ENCODE results near the gene HEG1. TPM values are rescaled to one million over a fixed set of nuclear protein-coding genes. Genes with fewer than 3 reads are reported as not detected.

Gene HEG1
- total RNA-seq, 2 experiments from 2014 or later = 20.7 to 21.4 TPM

DNA sequence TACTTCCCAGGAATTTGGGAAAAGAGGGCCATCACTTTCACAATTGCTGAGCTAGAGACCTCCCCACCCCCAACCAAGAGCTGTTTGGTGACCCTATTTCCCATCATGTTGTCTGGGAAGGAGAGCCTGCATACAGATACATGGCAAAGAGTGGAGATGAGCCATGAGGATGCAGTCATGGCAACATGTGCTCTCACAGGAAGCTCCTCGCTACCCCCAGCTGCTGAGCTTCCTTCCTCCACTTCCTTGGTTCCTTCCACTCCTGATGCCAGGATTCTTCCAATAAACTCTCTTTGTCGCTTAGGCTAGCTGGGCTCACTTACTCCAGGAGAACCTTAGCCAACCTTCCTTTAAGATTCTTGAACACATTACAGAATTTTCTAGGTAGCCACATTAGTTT is 72.9 kb downstream of the HEG1 start:
- peaks cover 6% of the 10 kb centered on the region for H3K36me3 Mint-ChIP-seq
- H3K27me3 Mint-ChIP-seq = no peaks in the 10 kb centered on the region
- H3K4me3 Mint-ChIP-seq = no peak overlapping the region
- H3K9me3 Mint-ChIP-seq = no peaks in the 10 kb centered on the region
- H3K27ac Mint-ChIP-seq = no peak overlapping the region
- H3K4me1 Mint-ChIP-seq = no peaks in the 10 kb centered on the region
- DNase-seq = no peak

GRCh38 chr3:124981472-124981871 is 74.3 kb downstream of the HEG1 start:
- Mint-ChIP-seq H3K36me3 (peaks cover 18% of the 10 kb centered on the region), H3K9me3 (no peaks in the 10 kb centered on the region), H3K27ac (no peak overlapping the region), H3K4me3 (no peak overlapping the region), H3K27me3 (no peaks in the 10 kb centered on the region), H3K4me1 (no peaks in the 10 kb centered on the region)
- DNase-seq = no peak

DNA sequence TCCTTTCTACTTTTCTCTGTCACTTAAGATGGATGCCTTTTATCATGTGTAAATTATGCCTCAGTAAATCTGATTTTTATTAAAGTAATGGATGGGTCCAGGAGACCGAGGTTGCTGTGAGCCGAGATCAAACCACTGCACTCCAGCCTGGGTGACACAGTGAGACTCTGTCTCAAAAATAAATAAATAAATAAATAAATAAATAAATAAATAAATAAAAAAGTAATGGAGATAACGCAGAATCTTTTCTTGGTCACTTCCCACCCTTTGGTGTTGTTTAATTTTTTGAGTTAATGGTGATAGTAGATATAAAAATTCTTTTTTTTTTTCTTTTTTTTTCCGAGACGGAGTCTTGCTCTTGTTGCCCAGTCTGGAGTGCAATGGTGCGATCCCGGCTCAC is 77.2 kb downstream of the HEG1 start:
- Mint-ChIP-seq H3K27me3 (no peaks in the 10 kb centered on the region), H3K27ac (no peak overlapping the region), H3K36me3 (peaks cover 17% of the 10 kb centered on the region), H3K4me1 (no peaks in the 10 kb centered on the region), H3K4me3 (no peak overlapping the region), H3K9me3 (no peaks in the 10 kb centered on the region)
- no peak for DNase-seq

GRCh38 chr3:124976383-124976782 is 79.4 kb downstream of the HEG1 start:
- DNase-seq = no peak
- Mint-ChIP-seq H3K27ac (no peak overlapping the region), H3K9me3 (no peaks in the 10 kb centered on the region), H3K4me1 (peaks cover 2% of the 10 kb centered on the region), H3K4me3 (no peak overlapping the region), H3K27me3 (no peaks in the 10 kb centered on the region), H3K36me3 (peaks cover 21% of the 10 kb centered on the region)

DNA sequence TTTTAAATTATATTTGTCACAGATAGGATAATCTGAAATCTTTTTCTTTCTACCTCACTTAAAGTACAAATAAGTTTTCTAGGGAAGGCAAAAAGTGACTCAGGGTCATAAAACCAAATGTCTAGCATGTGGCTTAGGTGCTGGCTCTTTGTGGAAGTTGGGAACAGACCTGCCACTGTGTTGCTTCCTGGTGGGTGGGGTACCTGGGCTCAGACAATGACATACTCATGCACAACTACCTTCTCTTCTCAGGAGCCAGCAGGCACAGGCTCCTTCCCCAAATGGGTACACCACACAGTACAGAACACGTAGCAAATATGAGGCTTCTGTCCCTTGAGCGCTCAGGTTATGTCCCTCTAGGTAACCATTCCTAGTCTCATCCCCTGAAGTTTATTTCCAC is 81.1 kb downstream of the HEG1 start:
- Mint-ChIP-seq H3K4me1 (peaks cover 2% of the 10 kb centered on the region), H3K36me3 (peaks cover 26% of the 10 kb centered on the region), H3K9me3 (no peaks in the 10 kb centered on the region), H3K27ac (no peak overlapping the region), H3K27me3 (no peaks in the 10 kb centered on the region), H3K4me3 (no peak overlapping the region)
- no peak for DNase-seq

DNA sequence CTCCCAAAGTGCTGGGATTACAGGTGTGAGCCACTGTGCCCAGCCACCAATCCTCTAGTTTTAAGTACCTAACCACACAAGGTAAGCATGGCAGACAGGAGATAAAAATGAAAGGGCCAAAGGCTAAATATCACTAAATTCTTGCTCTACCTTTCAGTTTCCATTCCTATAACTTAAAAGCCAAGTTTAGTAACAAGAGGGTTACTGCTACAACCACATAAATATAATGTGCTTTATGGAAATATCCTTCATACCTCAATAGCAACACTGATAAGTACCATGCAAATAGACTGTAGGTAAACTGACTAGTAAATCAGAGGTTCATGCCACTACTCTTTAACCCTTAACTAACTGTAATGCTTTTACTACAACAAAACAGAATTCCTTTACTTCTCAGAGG is 82.5 kb downstream of the HEG1 start:
- Mint-ChIP-seq H3K9me3 (no peaks in the 10 kb centered on the region), H3K4me1 (peaks cover 3% of the 10 kb centered on the region), H3K27ac (no peak overlapping the region)

GRCh38 chr3:124972457-124972856 is 83.3 kb downstream of the HEG1 start:
- no peak overlapping the region for H3K27ac Mint-ChIP-seq
- peaks cover 23% of the 10 kb centered on the region for H3K36me3 Mint-ChIP-seq

More for the DNA sequence above, 82.5 kb downstream of the HEG1 start:
- Mint-ChIP-seq H3K4me3 (no peak overlapping the region), H3K27me3 (no peaks in the 10 kb centered on the region), H3K36me3 (peaks cover 26% of the 10 kb centered on the region)
- DNase-seq = no peak

DNA sequence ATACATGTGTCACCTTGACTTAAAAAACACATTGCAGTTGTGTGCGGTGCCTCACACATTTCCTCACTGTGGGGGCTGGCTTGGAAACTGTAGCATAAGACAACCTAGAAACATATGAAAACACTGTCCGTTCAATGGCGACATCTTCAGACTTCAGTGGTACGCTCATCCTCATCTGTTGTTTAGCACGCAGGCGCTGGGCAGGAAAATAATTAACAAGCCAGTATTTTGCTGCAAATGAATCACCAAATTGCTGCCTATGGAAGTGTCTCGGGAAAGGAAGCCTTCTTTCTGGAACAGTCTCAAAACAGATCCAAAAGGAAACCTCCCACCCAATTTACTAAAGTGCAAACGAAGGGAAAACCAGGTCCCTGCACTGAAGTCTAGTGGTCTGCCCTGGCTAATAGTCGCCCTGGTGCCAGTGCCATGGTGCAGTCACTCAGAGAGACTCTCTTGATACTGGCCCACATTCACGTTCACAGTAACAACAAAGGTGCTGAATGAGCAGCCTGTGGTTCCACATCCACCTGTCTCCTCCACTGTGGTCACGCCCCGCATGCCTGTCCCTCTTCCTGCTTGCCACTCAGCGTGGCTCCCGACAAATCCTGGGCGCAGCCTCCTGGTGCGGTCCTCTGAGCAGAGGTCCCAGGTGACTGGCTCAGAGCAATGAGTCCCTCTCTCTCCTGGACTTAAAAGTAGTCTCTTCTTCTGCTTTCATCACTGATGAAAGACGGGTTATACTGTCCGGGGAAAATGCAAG is 85.7 kb downstream of the HEG1 start:
- Mint-ChIP-seq H3K4me3 (no peak overlapping the region), H3K4me1 (peaks cover 3% of the 10 kb centered on the region), H3K9me3 (no peaks in the 10 kb centered on the region), H3K27ac (no peak overlapping the region), H3K36me3 (peaks cover 13% of the 10 kb centered on the region), H3K27me3 (no peaks in the 10 kb centered on the region)
- no peak for DNase-seq

More at GRCh38 chr3:124972457-124972856, 83.3 kb downstream of the HEG1 start:
- DNase-seq = no peak
- peaks cover 3% of the 10 kb centered on the region for H3K4me1 Mint-ChIP-seq
- no peaks in the 10 kb centered on the region for H3K27me3 Mint-ChIP-seq
- no peak overlapping the region for H3K4me3 Mint-ChIP-seq
- H3K9me3 Mint-ChIP-seq = no peaks in the 10 kb centered on the region

DNA sequence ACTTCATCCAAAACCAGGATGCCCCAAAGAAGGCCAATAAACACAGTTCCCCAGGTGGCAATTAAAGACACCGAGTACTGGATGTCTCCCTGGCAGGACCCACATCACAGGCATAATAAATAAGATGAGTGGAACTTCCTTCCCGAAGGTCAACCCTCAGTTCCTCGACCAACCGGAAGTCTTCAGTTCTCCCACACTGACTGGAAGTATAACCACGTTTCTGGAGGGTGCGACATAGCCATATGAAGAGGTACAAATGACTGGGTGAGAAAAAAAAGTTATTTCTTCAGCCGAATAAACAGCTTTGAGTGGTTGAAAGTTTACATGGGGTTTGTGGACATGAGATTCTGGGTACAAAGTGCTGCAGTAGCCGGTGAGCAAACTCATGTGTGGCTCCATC is 86.6 kb downstream of the HEG1 start:
- H3K27ac Mint-ChIP-seq = no peak overlapping the region
- no peaks in the 10 kb centered on the region for H3K9me3 Mint-ChIP-seq
- no peak overlapping the region for H3K4me3 Mint-ChIP-seq
- no peaks in the 10 kb centered on the region for H3K27me3 Mint-ChIP-seq
- H3K4me1 Mint-ChIP-seq = peaks cover 7% of the 10 kb centered on the region
- DNase-seq = no peak
- H3K36me3 Mint-ChIP-seq = peaks cover 13% of the 10 kb centered on the region

- Mint-ChIP-seq H3K9me3 (no peaks in the 10 kb centered on the region), H3K4me3 (no peak overlapping the region), H3K4me1 (peaks cover 7% of the 10 kb centered on the region), H3K27me3 (no peaks in the 10 kb centered on the region), H3K27ac (no peak overlapping the region), H3K36me3 (peaks cover 8% of the 10 kb centered on the region)
- no peak for DNase-seq
Measured at GRCh38 chr3:124967964-124968363, 87.8 kb downstream of the HEG1 start.

DNA sequence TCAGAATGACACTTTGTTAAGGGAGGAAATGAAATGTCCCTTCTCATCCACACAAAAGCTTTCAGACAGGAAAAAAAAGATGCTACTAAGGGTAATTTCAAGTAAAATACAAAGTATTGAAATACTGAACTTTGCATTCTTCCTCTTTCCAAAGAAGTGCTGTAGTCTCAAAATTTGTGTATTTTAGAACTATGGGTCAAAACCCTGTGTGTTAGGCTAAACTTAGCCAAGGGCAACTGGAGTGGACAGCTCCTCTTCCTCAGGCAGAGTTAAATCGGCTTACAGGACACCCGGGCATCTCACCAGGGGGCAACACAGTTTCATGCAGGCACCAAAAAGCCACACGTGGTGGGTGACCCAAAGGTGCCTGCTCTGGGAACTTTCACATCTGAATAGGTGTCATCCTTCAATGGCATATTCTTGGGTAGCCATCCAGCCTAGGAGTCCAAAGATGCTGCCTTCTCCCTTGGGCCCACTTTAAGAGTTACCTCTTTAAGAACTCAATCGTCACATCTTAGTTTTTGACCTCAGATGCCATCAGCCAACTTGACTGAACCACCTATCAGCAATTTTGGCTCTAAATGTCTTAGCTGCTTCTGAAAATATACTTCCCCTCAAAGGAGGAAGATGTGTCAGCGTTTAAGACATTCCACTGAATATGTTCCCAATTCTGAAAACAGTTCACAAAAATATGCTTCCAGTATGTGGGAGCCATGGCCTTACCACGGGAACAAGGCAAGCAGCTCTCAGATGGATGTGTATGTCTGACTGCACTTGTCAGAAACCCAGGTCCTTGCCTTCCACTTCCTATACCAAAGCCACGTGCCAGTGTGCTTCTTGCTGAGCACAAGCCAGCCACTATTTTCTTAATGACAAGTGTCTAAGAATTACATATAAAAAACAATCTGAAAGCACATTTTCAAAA is 89.0 kb downstream of the HEG1 start:
- peaks cover 4% of the 10 kb centered on the region for H3K27me3 Mint-ChIP-seq
- no peak for DNase-seq
- H3K9me3 Mint-ChIP-seq = no peaks in the 10 kb centered on the region
- H3K4me3 Mint-ChIP-seq = no peak overlapping the region
- H3K36me3 Mint-ChIP-seq = peaks cover 7% of the 10 kb centered on the region
- no peak overlapping the region for H3K27ac Mint-ChIP-seq
- peaks cover 7% of the 10 kb centered on the region for H3K4me1 Mint-ChIP-seq

GRCh38 chr3:124965413-124965812 is 90.4 kb downstream of the HEG1 start:
- H3K9me3 Mint-ChIP-seq = no peaks in the 10 kb centered on the region
- H3K36me3 Mint-ChIP-seq = peaks cover 6% of the 10 kb centered on the region
- H3K27me3 Mint-ChIP-seq = peaks cover 4% of the 10 kb centered on the region
- H3K27ac Mint-ChIP-seq = no peak overlapping the region
- peaks cover 7% of the 10 kb centered on the region for H3K4me1 Mint-ChIP-seq
- H3K4me3 Mint-ChIP-seq = no peak overlapping the region
- no peak for DNase-seq

DNA sequence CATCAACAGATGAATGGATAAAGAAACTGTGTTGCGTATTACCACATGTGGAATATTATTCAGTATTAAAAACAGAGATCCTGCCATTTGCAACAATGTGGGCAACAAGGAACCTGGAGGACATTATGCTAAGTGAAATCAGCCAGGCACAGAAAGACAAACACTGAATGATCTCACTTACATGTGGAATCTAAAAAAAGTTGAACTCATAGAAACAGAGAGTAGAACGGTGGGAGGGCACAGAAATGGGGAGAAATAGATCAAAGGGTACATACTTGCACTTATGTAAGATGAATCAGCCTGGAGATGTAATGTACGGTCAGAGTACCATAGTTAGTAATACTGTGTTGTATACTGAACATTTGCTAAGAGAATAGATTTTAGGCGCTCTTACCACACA is 91.4 kb downstream of the HEG1 start:
- no peak for DNase-seq
- Mint-ChIP-seq H3K4me1 (peaks cover 7% of the 10 kb centered on the region), H3K9me3 (no peaks in the 10 kb centered on the region), H3K4me3 (no peak overlapping the region), H3K27ac (peak overlapping the region; percentile 10), H3K27me3 (peaks cover 4% of the 10 kb centered on the region), H3K36me3 (no peaks in the 10 kb centered on the region)

DNA sequence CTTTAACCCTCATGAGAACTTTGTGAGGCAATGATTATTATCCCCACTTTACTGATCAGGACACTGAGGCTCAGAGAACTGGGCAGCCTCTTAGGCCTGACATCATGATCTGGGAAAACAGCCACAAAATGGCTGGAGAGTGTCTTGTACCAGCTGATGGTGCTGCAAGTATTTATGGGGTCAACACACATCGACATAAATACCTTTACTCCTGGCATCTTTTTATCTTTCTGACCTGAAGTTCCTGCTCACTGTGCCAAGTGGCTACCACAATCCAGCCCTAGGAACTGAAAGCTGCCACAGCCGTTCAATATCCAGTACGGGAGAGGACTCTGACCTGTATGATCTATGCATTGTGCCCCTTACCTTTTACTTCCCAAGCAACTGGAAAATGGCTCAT is 92.0 kb downstream of the HEG1 start:
- no peak overlapping the region for H3K27ac Mint-ChIP-seq
- H3K9me3 Mint-ChIP-seq = no peaks in the 10 kb centered on the region
- H3K4me1 Mint-ChIP-seq = peaks cover 6% of the 10 kb centered on the region
- DNase-seq = no peak
- H3K27me3 Mint-ChIP-seq = peaks cover 4% of the 10 kb centered on the region
- no peaks in the 10 kb centered on the region for H3K36me3 Mint-ChIP-seq
- H3K4me3 Mint-ChIP-seq = no peak overlapping the region

DNA sequence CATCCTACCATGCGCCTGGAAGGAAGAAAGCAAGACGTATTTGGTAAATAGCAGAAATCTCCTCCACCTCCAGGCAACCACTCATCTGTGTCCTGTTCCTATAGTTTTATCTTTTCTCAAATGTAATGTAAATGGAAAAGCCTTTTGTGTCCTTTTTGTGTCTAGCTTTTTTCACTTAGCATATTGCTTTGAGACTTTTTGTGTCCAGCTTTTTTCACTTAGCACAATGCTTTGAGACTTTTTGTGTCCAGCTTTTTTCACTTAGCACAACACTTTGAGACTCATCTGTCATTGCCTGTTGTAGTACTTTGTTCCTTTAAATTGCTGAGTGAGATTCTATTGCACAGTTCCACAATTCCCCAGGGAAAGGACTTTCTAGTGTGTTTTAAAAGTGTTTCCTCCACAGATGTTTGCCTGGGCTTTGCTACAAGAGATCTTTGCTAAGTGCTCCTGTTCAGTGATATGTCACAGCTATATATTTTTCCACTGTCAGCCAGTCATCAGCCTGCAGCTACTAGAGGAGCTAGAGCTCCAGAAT is 93.3 kb downstream of the HEG1 start:
- H3K27me3 Mint-ChIP-seq = peaks cover 4% of the 10 kb centered on the region
- H3K4me1 Mint-ChIP-seq = peaks cover 6% of the 10 kb centered on the region
- no peak overlapping the region for H3K27ac Mint-ChIP-seq
- H3K4me3 Mint-ChIP-seq = no peak overlapping the region
- H3K36me3 Mint-ChIP-seq = no peaks in the 10 kb centered on the region
- no peak for DNase-seq
- no peaks in the 10 kb centered on the region for H3K9me3 Mint-ChIP-seq
